ENCODE results near the gene CCDC18.
"Not testable (repeated sequence)": the region's sequence is repeated elsewhere in the genome, so short reads cannot be mapped to it uniquely, and the experiment has no call there.

CCDC18 gene

GRCh38 chr1:93180723-93181613, at the start of gene CCDC18:
Gene CCDC18 (plus strand): TSS chr1:93180724. CDS start chr1:93183362, 2,638 bp downstream.
- no peak for DNase-seq (ENCODE audit: low read depth in 2 of 2, low spot score in 1 of 2)

GRCh38 chr1:93132638-93133037, 47.9 kb upstream of the CCDC18 start:
- DNase-seq (ENCODE audit: low read depth in 2 of 2, low spot score in 1 of 2): no peak

- no peak for DNase-seq (ENCODE audit: low read depth in 2 of 2, low spot score in 1 of 2)
Measured at GRCh38 chr1:93136445-93136844, 44.1 kb upstream of the CCDC18 start.

- no peak for DNase-seq (ENCODE audit: low read depth in 2 of 2, low spot score in 1 of 2)
Measured at GRCh38 chr1:93137604-93138292, 42.8 kb upstream of the CCDC18 start.

- no peak for DNase-seq (ENCODE audit: low read depth in 2 of 2, low spot score in 1 of 2)
Measured at GRCh38 chr1:93140106-93140505, 40.4 kb upstream of the CCDC18 start.

- DNase-seq (ENCODE audit: low read depth in 2 of 2, low spot score in 1 of 2): no peak
Measured at GRCh38 chr1:93142161-93142560, 38.4 kb upstream of the CCDC18 start.

GRCh38 chr1:93143136-93143535, 37.4 kb upstream of the CCDC18 start:
- DNase-seq (ENCODE audit: low read depth in 2 of 2, low spot score in 1 of 2): no peak

GRCh38 chr1:93143769-93144168, 36.8 kb upstream of the CCDC18 start:
- DNase-seq (ENCODE audit: low read depth in 2 of 2, low spot score in 1 of 2): no peak

- DNase-seq (ENCODE audit: low read depth in 2 of 2, low spot score in 1 of 2): no peak
Measured at GRCh38 chr1:93148001-93148400, 32.5 kb upstream of the CCDC18 start.

GRCh38 chr1:93150729-93151128, 29.8 kb upstream of the CCDC18 start:
- no peak for DNase-seq (ENCODE audit: low read depth in 2 of 2, low spot score in 1 of 2)

GRCh38 chr1:93151474-93151873, 29.1 kb upstream of the CCDC18 start:
- DNase-seq (ENCODE audit: low read depth in 2 of 2, low spot score in 1 of 2): no peak

- DNase-seq (ENCODE audit: low read depth in 2 of 2, low spot score in 1 of 2): no peak
Measured at GRCh38 chr1:93152835-93153234, 27.7 kb upstream of the CCDC18 start.

GRCh38 chr1:93154898-93155297, 25.6 kb upstream of the CCDC18 start:
- no peak for DNase-seq (ENCODE audit: low read depth in 2 of 2, low spot score in 1 of 2)

- no peak for DNase-seq (ENCODE audit: low read depth in 2 of 2, low spot score in 1 of 2)
Measured at GRCh38 chr1:93155335-93155734, 25.2 kb upstream of the CCDC18 start.

- DNase-seq (ENCODE audit: low read depth in 2 of 2, low spot score in 1 of 2): no peak
Measured at GRCh38 chr1:93159337-93159736, 21.2 kb upstream of the CCDC18 start.

- DNase-seq (ENCODE audit: low read depth in 2 of 2, low spot score in 1 of 2): not testable (repeated sequence)
Measured at GRCh38 chr1:93163314-93163713, 17.2 kb upstream of the CCDC18 start.

GRCh38 chr1:93164816-93165215, 15.7 kb upstream of the CCDC18 start:
- DNase-seq (ENCODE audit: low read depth in 2 of 2, low spot score in 1 of 2): no peak

- DNase-seq (ENCODE audit: low read depth in 2 of 2, low spot score in 1 of 2): not testable (repeated sequence)
Measured at GRCh38 chr1:93165895-93166294, 14.6 kb upstream of the CCDC18 start.

GRCh38 chr1:93167006-93167405, 13.5 kb upstream of the CCDC18 start:
- no peak for DNase-seq (ENCODE audit: low read depth in 2 of 2, low spot score in 1 of 2)

GRCh38 chr1:93170141-93170678, 10.3 kb upstream of the CCDC18 start:
- not testable (repeated sequence) for DNase-seq (ENCODE audit: low read depth in 2 of 2, low spot score in 1 of 2)

GRCh38 chr1:93171549-93172034, 8.9 kb upstream of the CCDC18 start:
- DNase-seq (ENCODE audit: low read depth in 2 of 2, low spot score in 1 of 2): no peak

- DNase-seq (ENCODE audit: low read depth in 2 of 2, low spot score in 1 of 2): no peak
Measured at GRCh38 chr1:93172778-93173177, 7.7 kb upstream of the CCDC18 start.
